ENCODE measurements around the gene SCYL3.

DNA sequence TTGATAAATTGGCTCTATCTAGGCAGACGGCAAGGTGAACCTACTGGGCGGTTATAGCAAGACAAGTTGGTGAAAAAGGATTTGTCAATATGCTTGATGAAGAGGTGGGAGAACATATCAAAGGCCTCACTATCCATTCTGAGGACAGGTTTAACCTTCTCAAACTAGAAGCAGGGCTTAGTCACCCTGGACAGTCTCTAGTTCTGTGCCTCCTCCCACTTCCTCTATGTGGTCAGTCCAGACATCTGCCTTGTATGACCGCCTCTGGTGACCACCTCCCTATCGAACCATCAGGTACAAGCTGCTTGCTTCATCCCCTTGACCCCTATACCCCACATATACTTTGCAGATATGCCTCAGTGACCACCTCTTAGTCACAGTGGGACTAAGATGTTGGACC, 2.3 kb upstream of the SCYL3 start:
- TF ChIP-seq, protein P1, sequence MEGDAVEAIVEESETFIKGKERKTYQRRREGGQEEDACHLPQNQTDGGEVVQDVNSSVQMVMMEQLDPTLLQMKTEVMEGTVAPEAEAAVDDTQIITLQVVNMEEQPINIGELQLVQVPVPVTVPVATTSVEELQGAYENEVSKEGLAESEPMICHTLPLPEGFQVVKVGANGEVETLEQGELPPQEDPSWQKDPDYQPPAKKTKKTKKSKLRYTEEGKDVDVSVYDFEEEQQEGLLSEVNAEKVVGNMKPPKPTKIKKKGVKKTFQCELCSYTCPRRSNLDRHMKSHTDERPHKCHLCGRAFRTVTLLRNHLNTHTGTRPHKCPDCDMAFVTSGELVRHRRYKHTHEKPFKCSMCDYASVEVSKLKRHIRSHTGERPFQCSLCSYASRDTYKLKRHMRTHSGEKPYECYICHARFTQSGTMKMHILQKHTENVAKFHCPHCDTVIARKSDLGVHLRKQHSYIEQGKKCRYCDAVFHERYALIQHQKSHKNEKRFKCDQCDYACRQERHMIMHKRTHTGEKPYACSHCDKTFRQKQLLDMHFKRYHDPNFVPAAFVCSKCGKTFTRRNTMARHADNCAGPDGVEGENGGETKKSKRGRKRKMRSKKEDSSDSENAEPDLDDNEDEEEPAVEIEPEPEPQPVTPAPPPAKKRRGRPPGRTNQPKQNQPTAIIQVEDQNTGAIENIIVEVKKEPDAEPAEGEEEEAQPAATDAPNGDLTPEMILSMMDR (IDR thresholded peaks at IDR 0.05; ENCODE audit: low read length): no peak
- TF ChIP-seq EZH2 (optimal IDR thresholded peaks at IDR 0.05; ENCODE audit: low read depth, low read length): no peak
- no peak for TF ChIP-seq EZH2phosphoT487 (IDR thresholded peaks at IDR 0.05; ENCODE audit: low read length)
